CD4-positive, alpha-beta T cell treated with Interleukin-17A for 4 hours (primary cell): ENCODE results near the gene KLHL10.

Experiments used
- DNase-seq: peaks from one replicate; pipeline ENCODE4 v3.0.0-alpha.2; 2020; ENCODE audit warnings: mixed read lengths

Gene KLHL10

GRCh38 chr17:41837761-41838538, at the start of gene KLHL10:
KLHL10 (plus strand) TSS chr17:41837825; CDS start chr17:41837933, 108 bp downstream.
- DNase-seq, result no peak

- DNase-seq, result peak; percentile 33
Measured at GRCh38 chr17:41792845-41793783, 44.5 kb upstream of the KLHL10 start.

- no peak for DNase-seq
Measured at GRCh38 chr17:41793784-41794539, 43.7 kb upstream of the KLHL10 start.

GRCh38 chr17:41794540-41794975, 43.1 kb upstream of the KLHL10 start:
- DNase-seq, result no peak

GRCh38 chr17:41796121-41796895, 41.3 kb upstream of the KLHL10 start:
- no peak for DNase-seq

DNA sequence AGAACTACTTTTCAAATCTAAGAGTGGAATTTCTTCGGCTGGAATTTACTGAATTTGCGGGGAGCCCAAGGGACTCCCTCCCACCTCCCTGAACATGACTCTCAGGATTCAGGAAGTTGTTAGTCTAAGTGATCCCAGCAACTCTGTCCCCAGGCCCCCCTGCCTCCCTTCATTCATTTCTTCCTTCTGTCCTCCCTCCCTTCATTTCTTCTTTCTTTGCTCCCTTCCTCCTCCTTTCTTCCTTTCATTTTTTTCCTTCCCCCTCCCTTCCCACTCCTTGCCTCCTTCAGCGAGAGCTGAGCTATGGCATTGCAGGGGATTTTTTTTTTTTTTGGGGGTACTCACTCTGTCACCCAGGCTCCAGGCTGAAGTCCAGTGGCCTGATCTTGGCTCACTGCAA, 40.2 kb upstream of the KLHL10 start:
- no peak for DNase-seq

DNA sequence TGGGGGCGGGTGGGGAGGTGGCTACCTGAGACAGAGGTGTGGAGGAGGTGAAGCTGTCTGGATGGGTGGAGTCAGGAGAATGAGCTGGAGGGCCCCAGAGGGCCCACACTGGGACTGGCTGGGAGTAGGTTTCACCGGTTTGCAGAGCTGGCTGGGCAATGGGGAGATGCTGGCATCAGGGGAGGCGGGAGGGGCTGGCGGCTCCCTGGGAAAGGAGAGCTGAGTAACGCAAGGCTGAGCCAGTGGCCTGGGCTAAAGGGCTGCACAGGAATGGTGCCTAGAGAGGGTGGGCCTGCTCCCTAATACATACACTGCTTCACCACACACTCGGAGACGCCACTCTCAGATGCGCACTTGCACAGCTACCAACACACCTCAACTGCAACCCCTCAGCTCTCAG, 38.3 kb upstream of the KLHL10 start:
- no peak for DNase-seq

GRCh38 chr17:41800601-41801373, 36.8 kb upstream of the KLHL10 start:
- peak; percentile 56 for DNase-seq

- peak; percentile 87 for DNase-seq
Measured at GRCh38 chr17:41801374-41802271, 36.0 kb upstream of the KLHL10 start.

DNA sequence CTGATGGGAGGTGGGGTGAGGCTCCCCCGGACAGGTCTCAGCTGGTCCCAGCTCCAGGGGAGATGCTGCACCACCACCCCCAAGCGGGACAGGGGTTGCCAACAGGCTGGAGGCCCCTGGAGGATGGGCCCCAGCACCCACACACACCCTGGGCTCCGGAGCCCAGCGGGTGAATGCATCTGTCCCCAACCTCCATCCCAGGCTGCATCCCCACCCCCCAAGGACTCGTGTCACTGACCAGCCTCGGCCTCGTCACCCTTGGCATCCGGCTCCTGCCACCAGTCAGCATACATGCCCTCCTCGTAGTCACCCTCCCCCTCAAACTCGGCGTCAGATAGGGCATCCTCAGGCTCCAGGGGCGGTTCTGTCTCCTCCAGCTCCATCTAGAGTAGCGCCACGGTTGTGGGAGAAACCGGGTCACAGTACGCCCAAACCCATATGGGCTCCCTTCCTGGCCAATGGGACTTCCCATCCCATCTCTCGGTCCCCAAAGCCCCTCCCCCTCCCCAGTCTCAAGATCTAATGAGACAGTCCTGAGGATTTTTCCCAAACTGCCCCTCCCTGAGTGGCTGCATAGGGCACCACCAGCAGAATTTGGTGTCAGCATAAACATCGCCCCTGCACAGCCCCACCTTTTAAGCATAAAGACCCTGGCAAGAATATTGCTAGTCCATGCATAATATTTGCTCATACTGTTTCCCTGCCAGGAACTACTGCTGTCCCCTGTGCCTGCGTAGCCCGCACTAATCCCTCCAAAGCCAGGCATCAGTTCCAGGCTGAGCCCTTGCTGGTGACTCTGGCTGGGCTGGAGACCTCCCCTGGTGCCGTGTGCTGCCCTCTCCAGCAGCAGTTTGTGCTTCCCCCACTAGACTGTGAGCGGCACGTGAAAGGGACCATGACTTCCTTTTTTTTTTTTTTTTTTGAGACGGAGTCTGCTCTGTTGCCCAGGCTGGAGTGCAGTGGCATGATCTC, 34.3 kb upstream of the KLHL10 start:
- no peak for DNase-seq

GRCh38 chr17:41806685-41807445, 30.8 kb upstream of the KLHL10 start:
- no peak for DNase-seq

- no peak for DNase-seq
Measured at GRCh38 chr17:41810659-41811548, 26.7 kb upstream of the KLHL10 start.

GRCh38 chr17:41811549-41812380, 25.9 kb upstream of the KLHL10 start, which contains the start of gene P3H4:
P3H4 (minus strand) TSS chr17:41811949; CDS start chr17:41811915, 34 bp downstream.
- DNase-seq, result peak; percentile 80

DNA sequence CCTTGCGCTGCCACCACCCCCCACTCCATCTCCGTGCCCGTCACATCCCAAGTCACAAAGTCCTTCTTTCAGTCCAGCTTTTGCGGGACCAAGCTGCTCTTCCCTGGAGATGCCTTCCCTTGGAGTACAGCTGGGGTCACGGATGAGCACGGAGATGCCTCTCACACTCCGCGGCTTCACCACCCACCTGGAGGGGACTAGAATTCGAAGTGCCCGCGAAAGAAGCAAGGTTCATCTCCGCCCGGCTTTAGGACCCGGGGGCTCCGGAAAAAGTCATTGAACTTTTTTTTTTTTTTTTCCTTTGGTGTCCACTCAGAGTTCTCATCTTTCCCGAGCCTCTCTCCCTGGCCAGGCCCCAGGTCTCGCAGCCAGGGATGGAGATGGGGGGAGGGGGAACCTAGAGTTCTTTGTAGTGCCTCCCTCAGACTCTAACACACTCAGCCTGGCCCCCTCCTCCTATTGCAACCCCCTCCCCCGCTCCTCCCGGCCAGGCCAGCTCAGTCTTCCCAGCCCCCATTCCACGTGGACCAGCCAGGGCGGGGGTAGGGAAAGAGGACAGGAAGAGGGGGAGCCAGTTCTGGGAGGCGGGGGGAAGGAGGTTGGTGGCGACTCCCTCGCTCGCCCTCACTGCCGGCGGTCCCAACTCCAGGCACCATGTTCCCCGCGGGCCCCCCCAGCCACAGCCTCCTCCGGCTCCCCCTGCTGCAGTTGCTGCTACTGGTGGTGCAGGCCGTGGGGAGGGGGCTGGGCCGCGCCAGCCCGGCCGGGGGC, 25.1 kb upstream of the KLHL10 start, which contains the start of gene FKBP10:
Gene FKBP10 (plus strand): TSS at position 624 of the 771 bp plus-strand sequence. CDS start 31 bp downstream, at position 655.
- DNase-seq, result peak; percentile 49

- DNase-seq, result no peak
Measured at GRCh38 chr17:41813152-41813680, 24.4 kb upstream of the KLHL10 start.
